Measurements from ENCODE around the gene LANCL3.

LANCL3 gene

GRCh38 chrX:37542791-37543190 lies 28.7 kb upstream of the LANCL3 start:
- Histone ChIP-seq H3K27ac (ENCODE audit: extremely low read depth, low read depth, low read length) (no peak overlapping the region), H3K4me3 (ENCODE audit: low read depth, low read length) (no peak overlapping the region), H3K4me1 (ENCODE audit: control insufficient read depth, insufficient read depth, low read length) (no peaks in the 10 kb centered on the region), H3K36me3 (ENCODE audit: control insufficient read depth in 2 of 2, insufficient read depth in 1 of 2, low read length in 2 of 2) (no peaks in the 10 kb centered on the region), H3K9me3 (ENCODE audit: control insufficient read depth, insufficient read depth, low read depth, low read length) (no peaks in the 10 kb centered on the region)
- CTCF ChIA-PET = no interaction called here
- no peak for TF ChIP-seq ZNF274 (IDR thresholded peaks at IDR 0.05; ENCODE audit: low read length)
- TF ChIP-seq ZNF274 (tag by site-specific recombination; IDR thresholded peaks at IDR 0.05; ENCODE audit: borderline replicate concordance) = no peak
- TF ChIP-seq ZNF785 (tag by site-specific recombination; IDR thresholded peaks at IDR 0.05) = no peak
- no peak for TF ChIP-seq ZXDB (tag by site-specific recombination; IDR thresholded peaks at IDR 0.05)
- no peak for TF ChIP-seq ZNF10 (tag by site-specific recombination; IDR thresholded peaks at IDR 0.05)
- no peak for TF ChIP-seq ZNF692 (tag by site-specific recombination; IDR thresholded peaks at IDR 0.05)
- no peak for TF ChIP-seq ZNF571 (tag by site-specific recombination; IDR thresholded peaks at IDR 0.05)
- no peak for TF ChIP-seq TSHZ1 (tag by site-specific recombination; IDR thresholded peaks at IDR 0.05; ENCODE audit: borderline replicate concordance)
- no peak for TF ChIP-seq HOXD13 (CRISPR knock-in tag; IDR thresholded peaks at IDR 0.05; ENCODE audit: borderline replicate concordance)
- no peak for TF ChIP-seq RBAK (tag by site-specific recombination; IDR thresholded peaks at IDR 0.05)
- TF ChIP-seq REST (tag by site-specific recombination; IDR thresholded peaks at IDR 0.05) = no peak
- no peak for TF ChIP-seq ZNF792 (tag by site-specific recombination; IDR thresholded peaks at IDR 0.05)
- TF ChIP-seq EGR2 (tag by site-specific recombination; IDR thresholded peaks at IDR 0.05; ENCODE audit: low read depth) = no peak
- no peak for TF ChIP-seq ZNF133 (tag by site-specific recombination; IDR thresholded peaks at IDR 0.05)
- TF ChIP-seq WT1 (tag by site-specific recombination; IDR thresholded peaks at IDR 0.05) = no peak
- no peak for TF ChIP-seq ZNF394 (tag by site-specific recombination; IDR thresholded peaks at IDR 0.05; ENCODE audit: borderline replicate concordance)
- no peak for TF ChIP-seq ZNF544 (tag by site-specific recombination; IDR thresholded peaks at IDR 0.05)
- no peak for TF ChIP-seq ZNF701 (tag by site-specific recombination; IDR thresholded peaks at IDR 0.05)
- TF ChIP-seq ZBTB21 (tag by site-specific recombination; IDR thresholded peaks at IDR 0.05) = no peak
- TF ChIP-seq SETDB1 (IDR thresholded peaks at IDR 0.05; ENCODE audit: insufficient read length, low read length) = no peak
- TF ChIP-seq ZNF239 (tag by site-specific recombination; IDR thresholded peaks at IDR 0.05) = no peak
- POLR2A ChIA-PET = no interaction called here

Measured in HEK293 (cell line).